ENCODE results near the gene SLC4A3. TPM values are rescaled to one million over a fixed set of nuclear protein-coding genes. Genes with fewer than 3 reads are reported as not detected.

SLC4A3 gene
- total RNA-seq, 2 experiments from 2014 or later = not detected

DNA sequence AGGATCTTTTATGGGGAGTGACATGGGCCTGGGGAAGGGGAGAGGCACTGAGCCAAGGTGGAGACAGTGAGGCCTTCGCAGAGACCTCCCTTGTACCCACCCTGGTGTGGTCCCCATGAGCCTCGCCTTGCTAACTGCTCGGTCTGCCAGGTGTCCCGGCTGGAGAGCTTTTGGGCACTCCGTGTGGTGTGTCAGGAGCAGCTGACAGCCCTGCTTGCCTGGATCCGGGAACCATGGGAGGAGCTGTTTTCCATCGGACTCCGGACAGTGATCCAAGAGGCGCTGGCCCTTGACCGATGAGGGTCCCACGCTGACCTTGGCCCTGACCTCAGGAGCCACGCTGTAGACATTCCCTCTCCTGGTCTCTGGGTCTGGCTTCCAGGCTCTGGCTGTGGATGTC lies 11.5 kb upstream of the SLC4A3 start:
- H3K27ac Mint-ChIP-seq = no peak overlapping the region
- peaks cover 8% of the 10 kb centered on the region for H3K4me1 Mint-ChIP-seq
- ChIA-PET POLR2A (no interaction called here), CTCF (interaction anchor here (0.8 kb wide), 1 partner anchor 27 kb away, joined by 5 read pairs; no protein-coding TSS in a partner anchor)
- no peak for DNase-seq
- H3K27me3 Mint-ChIP-seq = no peaks in the 10 kb centered on the region
- H3K36me3 Mint-ChIP-seq (ENCODE audit: low read depth) = peaks cover 6% of the 10 kb centered on the region
- no peak overlapping the region for H3K4me3 Mint-ChIP-seq
- H3K9me3 Mint-ChIP-seq = no peaks in the 10 kb centered on the region

- ChIA-PET POLR2A (no interaction called here), CTCF (no interaction called here)
- DNase-seq = no peak
- Mint-ChIP-seq H3K4me3 (no peak overlapping the region), H3K9me3 (no peaks in the 10 kb centered on the region), H3K27me3 (no peaks in the 10 kb centered on the region), H3K27ac (no peak overlapping the region), H3K4me1 (peaks cover 8% of the 10 kb centered on the region), H3K36me3 (ENCODE audit: low read depth) (peaks cover 6% of the 10 kb centered on the region)
Observed at GRCh38 chr2:219616550-219616949, 10.9 kb upstream of the SLC4A3 start.

- H3K27ac Mint-ChIP-seq = no peak overlapping the region
- H3K4me1 Mint-ChIP-seq = no peaks in the 10 kb centered on the region
- H3K9me3 Mint-ChIP-seq = no peaks in the 10 kb centered on the region
- no peak overlapping the region for H3K4me3 Mint-ChIP-seq
- POLR2A ChIA-PET = no interaction called here
- DNase-seq = no peak
- CTCF ChIA-PET = no interaction called here
- peaks cover 9% of the 10 kb centered on the region for H3K27me3 Mint-ChIP-seq
- H3K36me3 Mint-ChIP-seq (ENCODE audit: low read depth) = peaks cover 6% of the 10 kb centered on the region
Observed at GRCh38 chr2:219618733-219619122, 8.7 kb upstream of the SLC4A3 start.

- Mint-ChIP-seq H3K9me3 (no peaks in the 10 kb centered on the region), H3K36me3 (ENCODE audit: low read depth) (peaks cover 6% of the 10 kb centered on the region), H3K27ac (no peak overlapping the region), H3K4me3 (no peak overlapping the region), H3K4me1 (no peaks in the 10 kb centered on the region), H3K27me3 (peaks cover 13% of the 10 kb centered on the region)
- ChIA-PET POLR2A (no interaction called here), CTCF (interaction anchor here (1.2 to 1.4 kb wide), 2 partner anchors 13 to 59 kb away, joined by 3 to 5 read pairs; no protein-coding TSS in a partner anchor)
- no peak for DNase-seq
Observed at GRCh38 chr2:219619235-219619634, 8.2 kb upstream of the SLC4A3 start.

DNA sequence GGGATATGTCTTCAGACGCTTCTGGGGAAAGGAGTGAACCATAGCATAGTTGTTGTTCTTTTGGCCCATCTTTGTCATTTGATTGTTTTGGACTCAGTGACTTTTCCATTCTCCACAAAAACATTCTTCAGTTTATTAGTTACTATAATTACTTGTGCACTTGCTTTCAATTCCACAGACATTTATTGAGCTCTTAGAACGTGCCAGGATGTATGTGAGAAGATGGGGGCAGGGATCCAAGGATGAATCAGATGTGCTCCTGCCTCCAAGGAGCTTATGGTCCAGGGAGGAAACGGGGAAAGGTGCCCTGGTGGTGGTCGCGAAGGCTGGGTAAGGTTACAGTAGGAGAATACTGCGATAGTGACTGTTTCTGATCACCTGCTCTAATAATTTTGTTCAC lies 6.9 kb upstream of the SLC4A3 start:
- no peak overlapping the region for H3K4me3 Mint-ChIP-seq
- H3K36me3 Mint-ChIP-seq (ENCODE audit: low read depth) = no peaks in the 10 kb centered on the region
- CTCF ChIA-PET = interaction anchor here (1.4 kb wide), 1 partner anchor 60 kb away, joined by 5 read pairs; no protein-coding TSS in a partner anchor
- H3K27ac Mint-ChIP-seq = no peak overlapping the region
- peaks cover 22% of the 10 kb centered on the region for H3K27me3 Mint-ChIP-seq
- no peaks in the 10 kb centered on the region for H3K9me3 Mint-ChIP-seq
- H3K4me1 Mint-ChIP-seq = no peaks in the 10 kb centered on the region
- POLR2A ChIA-PET = interaction anchor here (1.3 kb wide), 1 partner anchor 10 kb away, joined by 3 read pairs; no protein-coding TSS in a partner anchor
- DNase-seq = no peak

DNA sequence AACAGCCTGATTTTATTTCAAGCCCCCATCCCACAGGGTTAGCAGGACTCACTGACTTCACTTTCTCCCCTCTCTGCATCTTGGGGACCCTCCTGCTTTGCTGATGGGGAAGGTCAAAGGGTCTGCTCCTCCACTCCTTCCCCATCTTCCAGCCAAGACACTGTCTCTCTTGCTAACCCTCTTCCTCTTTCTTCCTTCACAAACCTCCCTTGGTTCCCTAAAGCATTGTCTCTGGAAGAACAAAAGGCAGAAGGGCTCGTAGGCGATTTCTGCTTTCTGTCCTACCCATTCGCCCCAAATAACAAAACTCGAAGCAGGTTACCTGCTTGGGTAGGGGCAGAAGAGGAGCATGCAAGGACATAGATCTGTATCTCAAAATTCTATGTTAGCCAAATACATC lies 5.5 kb upstream of the SLC4A3 start:
- peaks cover 4% of the 10 kb centered on the region for H3K4me1 Mint-ChIP-seq
- no peaks in the 10 kb centered on the region for H3K36me3 Mint-ChIP-seq (ENCODE audit: low read depth)
- POLR2A ChIA-PET = no interaction called here
- no peak overlapping the region for H3K4me3 Mint-ChIP-seq
- CTCF ChIA-PET = no interaction called here
- H3K27me3 Mint-ChIP-seq = peaks cover 32% of the 10 kb centered on the region
- no peak for DNase-seq
- H3K9me3 Mint-ChIP-seq = no peaks in the 10 kb centered on the region
- no peak overlapping the region for H3K27ac Mint-ChIP-seq

DNA sequence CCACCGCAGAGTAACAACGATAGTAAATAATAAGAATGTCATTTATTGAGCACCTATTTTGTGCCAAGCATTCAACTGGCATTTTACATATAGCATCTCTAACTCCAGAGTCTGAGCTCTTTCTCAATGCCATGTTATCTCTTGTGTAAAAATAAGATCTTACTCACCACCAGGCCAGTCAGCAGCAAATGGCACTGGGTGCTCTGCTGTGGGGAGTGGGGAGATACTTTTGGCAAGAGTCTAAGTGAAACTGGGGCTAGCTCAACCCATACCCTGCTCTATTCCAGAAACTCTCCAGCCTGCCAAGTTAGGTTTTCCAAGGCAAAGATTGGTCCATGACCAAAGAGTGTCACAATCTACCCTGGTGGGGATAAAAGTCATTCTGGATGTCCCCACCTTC lies 5.0 kb upstream of the SLC4A3 start:
- no peaks in the 10 kb centered on the region for H3K36me3 Mint-ChIP-seq (ENCODE audit: low read depth)
- H3K9me3 Mint-ChIP-seq = no peaks in the 10 kb centered on the region
- ChIA-PET CTCF (no interaction called here), POLR2A (no interaction called here)
- peaks cover 6% of the 10 kb centered on the region for H3K4me1 Mint-ChIP-seq
- peaks cover 34% of the 10 kb centered on the region for H3K27me3 Mint-ChIP-seq
- H3K27ac Mint-ChIP-seq = no peak overlapping the region
- DNase-seq = no peak
- no peak overlapping the region for H3K4me3 Mint-ChIP-seq

GRCh38 chr2:219624565-219624964 lies 2.9 kb upstream of the SLC4A3 start:
- ChIA-PET CTCF (no interaction called here), POLR2A (no interaction called here)
- Mint-ChIP-seq H3K27me3 (peaks cover 39% of the 10 kb centered on the region), H3K4me1 (peaks cover 6% of the 10 kb centered on the region), H3K27ac (no peak overlapping the region), H3K36me3 (ENCODE audit: low read depth) (no peaks in the 10 kb centered on the region), H3K9me3 (no peaks in the 10 kb centered on the region), H3K4me3 (no peak overlapping the region)
- DNase-seq = no peak

DNA sequence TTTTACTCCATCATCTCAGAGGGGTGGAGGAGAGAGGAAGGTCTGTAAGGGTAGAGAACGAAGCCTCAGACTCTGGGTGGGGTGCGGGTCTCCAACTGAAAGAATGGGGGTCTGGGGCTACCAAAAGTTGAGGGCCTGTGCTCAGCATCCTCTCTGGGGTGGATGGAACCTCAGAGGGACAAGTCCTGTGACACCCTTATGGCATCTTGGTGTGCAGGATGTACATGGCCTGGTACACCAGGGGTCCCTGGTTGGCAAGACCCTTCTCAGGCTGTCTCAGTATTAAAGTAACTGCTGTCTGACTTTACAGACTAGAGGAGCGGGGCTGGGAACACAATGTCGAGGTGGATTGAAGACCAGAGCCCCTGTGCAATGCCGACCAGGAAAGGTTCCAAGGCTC lies 2.3 kb upstream of the SLC4A3 start:
- DNase-seq = no peak
- Mint-ChIP-seq H3K9me3 (no peaks in the 10 kb centered on the region), H3K4me1 (peaks cover 6% of the 10 kb centered on the region), H3K36me3 (ENCODE audit: low read depth) (no peaks in the 10 kb centered on the region), H3K27ac (no peak overlapping the region), H3K4me3 (no peak overlapping the region), H3K27me3 (peaks cover 39% of the 10 kb centered on the region)
- POLR2A ChIA-PET = no interaction called here
- CTCF ChIA-PET = no interaction called here

DNA sequence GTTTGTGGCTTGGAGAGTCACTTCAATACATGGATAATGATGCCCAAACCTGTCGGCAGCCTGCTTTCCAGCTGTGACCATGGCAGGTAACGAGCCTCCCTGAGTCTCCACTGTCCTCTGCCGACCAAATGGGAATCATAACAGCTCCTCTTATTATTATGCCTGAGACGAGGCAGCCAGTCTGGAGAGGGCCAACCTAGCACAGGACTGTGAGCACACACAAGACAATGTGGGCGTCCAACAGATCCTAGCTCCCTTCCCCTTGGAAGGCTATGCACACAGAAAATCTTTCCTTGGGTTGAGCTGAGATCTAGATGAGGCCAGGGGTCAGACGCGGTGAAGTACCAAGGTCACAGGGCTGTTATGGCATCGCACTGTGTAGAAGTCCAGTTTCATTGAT lies 890 bp upstream of the SLC4A3 start:
- Mint-ChIP-seq H3K27me3 (peaks cover 39% of the 10 kb centered on the region), H3K4me3 (no peak overlapping the region), H3K36me3 (ENCODE audit: low read depth) (no peaks in the 10 kb centered on the region), H3K4me1 (peaks cover 6% of the 10 kb centered on the region), H3K9me3 (no peaks in the 10 kb centered on the region), H3K27ac (no peak overlapping the region)
- ChIA-PET POLR2A (no interaction called here), CTCF (interaction anchor here (1.1 kb wide), 1 partner anchor 16 kb away, joined by 3 read pairs; no protein-coding TSS in a partner anchor)
- DNase-seq = no peak

GRCh38 chr2:219628235-219628985 lies 980 bp downstream of the SLC4A3 start:
- Mint-ChIP-seq H3K27ac (no peak overlapping the region), H3K4me3 (no peak overlapping the region), H3K27me3 (peaks cover 31% of the 10 kb centered on the region), H3K9me3 (no peaks in the 10 kb centered on the region), H3K4me1 (peaks cover 6% of the 10 kb centered on the region), H3K36me3 (ENCODE audit: low read depth) (no peaks in the 10 kb centered on the region)
- ChIA-PET CTCF (interaction anchor here (0.7 kb wide), 1 partner anchor 21 kb away, joined by 4 read pairs; no protein-coding TSS in a partner anchor), POLR2A (no interaction called here)
- no peak for DNase-seq

DNA sequence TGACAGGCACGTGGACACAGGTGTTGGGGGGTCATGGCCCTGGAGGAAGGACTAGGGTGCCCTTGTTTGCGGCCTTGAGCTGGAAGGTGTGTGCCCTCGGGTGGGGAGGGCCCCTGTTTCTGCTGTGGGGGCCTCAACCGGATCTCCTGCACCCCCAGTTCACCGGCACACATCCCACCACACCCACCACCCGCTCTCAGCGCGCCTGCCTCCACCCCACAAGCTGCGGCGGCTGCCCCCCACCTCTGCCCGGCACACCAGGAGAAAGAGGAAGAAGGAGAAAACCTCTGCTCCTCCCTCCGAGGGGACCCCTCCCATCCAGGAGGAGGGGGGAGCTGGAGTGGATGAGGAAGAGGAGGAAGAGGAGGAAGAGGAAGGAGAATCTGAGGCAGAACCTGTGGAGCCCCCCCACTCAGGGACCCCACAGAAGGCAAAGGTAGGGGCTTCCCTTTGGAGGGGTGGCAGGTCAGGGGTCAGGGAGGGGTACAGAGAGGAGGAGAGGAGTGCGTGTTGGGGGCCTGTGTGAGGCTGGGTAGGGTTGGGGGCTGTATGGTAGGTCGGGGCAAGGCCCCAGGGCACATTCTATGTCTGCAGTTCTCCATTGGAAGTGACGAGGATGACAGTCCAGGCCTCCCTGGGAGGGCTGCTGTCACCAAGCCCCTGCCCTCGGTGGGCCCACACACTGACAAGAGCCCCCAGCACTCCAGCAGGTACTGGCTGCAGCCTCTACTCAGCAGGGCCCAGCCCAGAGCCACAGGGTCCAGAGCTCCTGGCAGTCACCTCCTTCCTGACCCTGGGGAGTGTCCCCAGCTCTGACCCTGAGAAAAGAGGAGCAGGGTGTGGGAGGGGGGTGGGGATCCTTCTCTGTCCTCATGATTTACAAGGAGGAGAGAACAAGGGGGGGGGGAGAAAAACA lies 1.8 kb downstream of the SLC4A3 start:
- Mint-ChIP-seq H3K27me3 (peaks cover 26% of the 10 kb centered on the region), H3K4me3 (no peak overlapping the region), H3K36me3 (ENCODE audit: low read depth) (no peaks in the 10 kb centered on the region), H3K9me3 (no peaks in the 10 kb centered on the region), H3K4me1 (peaks cover 6% of the 10 kb centered on the region), H3K27ac (no peak overlapping the region)
- no peak for DNase-seq
- CTCF ChIA-PET = interaction anchor here (0.6 kb wide), 1 partner anchor 86 kb away, joined by 4 read pairs; the partner anchor contains the start of genes CHPF and TMEM198
- POLR2A ChIA-PET = no interaction called here

- no peak overlapping the region for H3K27ac Mint-ChIP-seq
- CTCF ChIA-PET = no interaction called here
- H3K27me3 Mint-ChIP-seq = peaks cover 18% of the 10 kb centered on the region
- H3K4me1 Mint-ChIP-seq = peaks cover 6% of the 10 kb centered on the region
- H3K4me3 Mint-ChIP-seq = no peak overlapping the region
- POLR2A ChIA-PET = interaction anchor here (1.2 kb wide), 1 partner anchor 9 kb away, joined by 3 read pairs; no protein-coding TSS in a partner anchor
- H3K9me3 Mint-ChIP-seq = no peaks in the 10 kb centered on the region
- H3K36me3 Mint-ChIP-seq (ENCODE audit: low read depth) = no peaks in the 10 kb centered on the region
- DNase-seq = no peak
Observed at GRCh38 chr2:219629976-219630695, 2.7 kb downstream of the SLC4A3 start.

Measured in activated CD4-positive, alpha-beta memory T cell treated with anti-CD3 and anti-CD28 coated beads, Interleukin-2, amount 10 ng/mL, durations not matched to agents 7 days and 5 days (primary cell).